CD4-positive, alpha-beta T cell treated with Interleukin-15 for 4 hours (primary cell): ENCODE data around the gene CKAP2L.

ENCODE experiments used
- DNase-seq: peaks from one replicate; pipeline ENCODE4 v3.0.0-alpha.2; 2020; ENCODE audit warnings: low spot score

Gene CKAP2L

GRCh38 chr2:112792419-112792818 is 28.0 kb upstream of the CKAP2L start:
- no peak for DNase-seq

DNA sequence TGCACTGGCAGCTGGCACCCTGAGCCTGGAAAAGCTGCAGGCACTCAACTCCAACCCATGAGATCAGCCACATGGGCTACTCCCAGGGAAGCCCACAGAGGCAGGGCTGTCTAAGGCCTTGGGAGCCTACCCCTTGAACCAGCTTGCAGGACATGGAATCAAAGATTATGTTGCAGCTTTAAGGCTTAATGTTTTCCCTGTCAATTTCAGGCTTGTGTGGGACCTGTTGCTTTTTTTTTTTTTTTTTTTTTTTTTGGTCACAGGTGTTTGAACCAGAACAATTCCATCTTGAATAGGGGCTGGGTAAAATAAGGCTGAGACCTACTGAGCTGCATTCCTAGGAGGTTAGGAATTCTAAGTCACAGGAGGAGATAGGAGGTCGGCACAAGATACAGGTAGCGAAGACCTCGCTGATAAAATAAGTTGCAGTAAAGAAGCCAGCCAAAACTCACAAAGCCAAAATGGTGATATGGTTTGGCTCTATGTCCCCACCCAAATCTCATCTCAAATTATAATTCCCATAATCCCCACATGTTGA is 27.4 kb upstream of the CKAP2L start:
- DNase-seq = no peak

- no peak for DNase-seq
Observed at GRCh38 chr2:112791019-112791418, 26.6 kb upstream of the CKAP2L start.

DNA sequence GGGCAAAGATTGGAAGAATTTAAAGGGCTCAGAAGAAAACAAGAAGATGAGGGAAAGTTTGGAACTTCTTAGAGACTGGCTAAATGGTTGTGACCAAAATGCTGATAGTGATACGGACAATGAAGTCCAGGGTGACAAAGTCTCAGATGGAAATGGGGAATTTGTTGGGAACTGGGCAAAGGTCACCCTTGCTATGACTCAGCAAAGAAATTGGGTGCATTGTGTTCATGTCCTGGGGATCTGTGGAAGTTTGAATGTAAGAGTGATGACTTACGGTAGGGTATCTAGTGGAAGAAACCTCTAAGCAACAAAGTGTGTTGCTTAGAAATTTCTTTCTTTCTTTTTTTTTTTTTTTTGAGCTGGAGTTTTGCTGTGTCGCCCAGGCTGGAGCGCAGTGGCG is 25.9 kb upstream of the CKAP2L start:
- no peak for DNase-seq

DNA sequence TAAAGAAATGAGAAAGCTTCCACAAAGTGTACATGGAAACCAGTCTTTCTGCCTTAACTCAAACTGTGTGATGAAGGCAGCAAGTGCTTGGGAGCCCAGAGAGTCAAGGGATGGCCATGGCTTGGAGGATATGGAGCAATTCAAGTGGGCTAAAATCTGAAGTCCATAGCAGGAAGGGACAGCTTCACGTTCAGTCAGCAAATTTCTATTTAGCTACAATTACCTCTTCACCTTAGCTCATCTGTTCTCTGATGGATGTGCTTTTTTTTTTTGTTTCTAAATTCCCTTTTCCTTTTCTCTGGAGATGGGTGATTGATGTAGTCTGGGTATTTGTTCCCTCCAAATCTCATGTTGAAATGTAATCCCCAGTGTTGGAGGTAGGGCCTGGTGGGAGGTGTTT is 24.8 kb upstream of the CKAP2L start:
- no peak for DNase-seq

DNA sequence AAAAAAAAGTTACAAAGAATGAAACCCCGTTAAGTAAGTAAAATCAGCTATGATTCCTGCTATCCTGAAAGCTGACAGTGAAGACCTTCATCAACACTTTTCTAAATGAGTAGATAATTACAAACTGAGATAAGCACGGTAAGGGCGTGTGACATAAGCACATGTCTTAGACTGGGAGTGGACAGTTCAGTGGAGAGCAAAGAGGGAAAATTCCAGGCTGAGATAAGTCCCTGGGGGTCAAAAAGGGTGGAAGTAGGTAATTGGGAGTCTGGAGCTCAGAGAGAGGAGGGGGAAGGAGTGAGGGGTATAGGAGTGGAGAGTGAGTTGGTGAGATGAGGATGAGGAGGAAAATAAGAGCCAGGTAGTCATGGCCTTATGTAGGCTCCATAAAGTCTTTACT is 24.2 kb upstream of the CKAP2L start:
- no peak for DNase-seq

- no peak for DNase-seq
Observed at GRCh38 chr2:112787729-112788393, 23.5 kb upstream of the CKAP2L start.

GRCh38 chr2:112787294-112787693 is 22.9 kb upstream of the CKAP2L start:
- no peak for DNase-seq

DNA sequence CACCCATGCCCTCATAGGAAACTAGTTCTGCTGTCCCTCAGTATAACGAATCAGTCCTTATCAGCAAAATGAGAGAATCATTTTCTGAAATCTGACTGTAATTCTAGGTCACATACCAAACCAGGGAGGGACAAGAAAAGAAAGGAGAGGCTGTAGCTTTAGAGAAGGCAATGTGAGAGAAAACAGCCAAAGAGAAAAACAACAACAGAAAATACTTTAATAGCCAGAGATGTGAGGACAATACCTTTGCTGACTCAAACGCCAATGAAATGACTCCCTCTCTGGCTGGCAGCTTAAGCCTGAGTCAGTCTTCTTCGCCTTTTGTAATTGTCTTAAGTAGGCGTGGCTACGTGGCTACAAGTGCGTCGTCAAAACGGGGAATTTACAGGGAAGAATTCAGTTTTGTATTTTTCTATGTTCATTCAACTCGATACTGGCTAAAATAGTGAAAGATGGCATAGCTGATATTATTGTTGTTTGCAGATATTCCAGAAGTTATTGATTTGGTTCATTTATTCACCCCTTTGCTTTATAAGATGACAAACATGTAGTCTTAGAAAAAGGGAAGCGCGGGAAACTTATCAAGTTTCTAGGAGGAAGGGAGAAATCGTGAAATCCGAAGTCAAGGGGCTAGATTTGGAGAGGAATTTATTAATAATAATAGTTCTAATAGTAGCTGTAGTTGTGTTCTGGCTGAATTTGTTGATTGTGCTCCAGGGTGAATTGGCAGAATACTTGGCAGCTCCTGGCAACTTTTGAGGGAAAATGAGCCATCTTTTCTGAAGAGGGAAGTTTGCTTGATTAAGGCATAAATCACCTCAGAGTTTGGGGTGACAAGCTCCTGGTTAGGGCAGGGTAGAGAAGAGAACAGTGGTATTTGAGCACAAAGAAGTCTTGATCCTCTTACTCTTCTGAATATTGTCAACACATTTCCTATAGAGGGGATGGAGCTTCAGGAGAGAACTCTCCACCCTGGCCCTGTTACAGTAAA is 20.1 kb upstream of the CKAP2L start, which contains the start of gene IL1A:
Gene IL1A, minus strand, starts transcription at position 295 of the 991 bp plus-strand sequence. CDS start 723 bp downstream, outside the sequence.
- no peak for DNase-seq

DNA sequence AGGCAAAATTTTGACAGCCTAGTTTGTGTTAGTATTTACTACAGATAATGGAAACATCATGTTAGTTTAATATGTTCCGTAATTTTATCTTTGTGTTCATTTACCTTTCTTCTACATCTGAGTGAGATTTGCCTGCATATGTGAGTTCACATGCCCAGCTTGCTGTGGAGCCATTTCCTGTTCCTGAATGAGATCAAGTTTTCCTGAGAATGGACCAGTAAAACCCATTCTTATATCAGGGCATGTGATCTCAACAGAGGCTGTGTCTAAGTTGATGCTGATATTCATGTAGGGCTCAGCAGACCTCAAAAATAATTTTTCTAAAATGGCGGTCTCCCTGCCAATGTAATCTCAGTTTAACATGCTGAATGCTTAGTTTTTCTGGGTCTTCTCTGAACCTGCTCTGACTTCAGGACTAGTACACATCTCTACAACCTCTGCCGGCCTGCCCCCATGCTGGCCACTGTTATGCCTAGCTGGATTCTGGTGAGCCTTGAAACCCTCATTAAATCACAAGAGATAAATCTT is 18.8 kb upstream of the CKAP2L start:
- DNase-seq = no peak

DNA sequence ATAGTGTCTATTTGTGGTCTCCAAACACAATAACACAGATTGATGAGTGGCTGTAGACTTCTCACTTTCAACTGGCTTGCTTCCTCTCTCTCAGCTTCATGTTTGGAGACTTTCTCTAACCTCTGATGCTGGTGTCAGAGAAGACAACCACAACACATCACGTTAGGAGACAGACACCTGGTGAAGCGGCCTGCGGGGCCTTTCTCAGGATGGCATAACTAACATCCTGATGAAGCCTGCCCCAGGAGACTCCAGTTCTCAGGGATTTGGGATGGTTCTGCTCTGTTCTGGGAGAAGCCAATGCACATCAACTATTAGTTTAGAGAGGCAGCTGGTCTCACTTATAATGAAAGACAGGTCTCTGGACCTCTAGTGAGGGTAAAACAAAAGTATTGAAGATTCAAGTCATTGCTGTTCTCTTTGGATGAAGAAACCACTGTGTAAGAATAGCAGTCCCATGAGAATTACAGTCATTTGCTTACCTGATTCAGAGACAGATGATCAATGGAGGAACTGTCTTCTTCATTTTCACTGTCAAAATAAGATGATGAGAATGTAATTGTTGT is 17.9 kb upstream of the CKAP2L start:
- DNase-seq = no peak

GRCh38 chr2:112779598-112779997 is 15.2 kb upstream of the CKAP2L start:
- DNase-seq = no peak

GRCh38 chr2:112777036-112777435 is 12.6 kb upstream of the CKAP2L start:
- DNase-seq = no peak

- no peak for DNase-seq
Observed at GRCh38 chr2:112776113-112776512, 11.7 kb upstream of the CKAP2L start.

DNA sequence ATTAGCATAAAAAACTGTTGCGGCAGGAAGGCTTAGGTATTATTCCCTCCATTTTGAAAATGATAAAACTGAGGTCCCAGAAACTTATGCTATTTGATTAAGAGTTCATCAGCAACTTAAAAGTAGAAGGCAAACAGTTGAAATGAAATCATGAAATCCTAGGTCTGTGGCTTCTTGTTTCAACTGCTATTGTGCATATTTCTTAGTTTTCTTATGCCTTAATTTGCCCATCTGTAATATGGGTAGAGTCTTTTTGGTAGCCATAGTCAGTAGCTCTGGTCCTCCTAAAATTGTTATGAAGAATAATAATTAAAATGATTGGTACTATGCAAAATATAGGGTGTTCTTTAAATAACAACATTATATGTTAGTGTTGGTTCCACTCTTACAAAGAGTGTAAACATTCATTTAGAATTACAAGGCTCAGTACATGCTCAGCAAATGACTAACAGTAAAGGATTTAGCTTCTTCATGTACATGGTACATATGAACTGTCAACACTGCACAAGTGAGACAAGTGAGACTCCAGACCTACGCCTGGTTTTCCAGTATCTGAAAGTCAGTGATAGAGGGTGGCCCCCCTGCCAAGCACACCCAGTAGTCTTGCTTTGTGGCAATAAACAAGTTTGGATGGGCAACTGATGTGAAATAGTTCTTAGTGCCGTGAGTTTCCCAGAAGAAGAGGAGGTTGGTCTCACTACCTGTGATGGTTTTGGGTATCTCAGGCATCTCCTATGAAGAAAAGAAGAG is 10.3 kb upstream of the CKAP2L start:
- DNase-seq = no peak

GRCh38 chr2:112773556-112773955 is 9.1 kb upstream of the CKAP2L start:
- no peak for DNase-seq

DNA sequence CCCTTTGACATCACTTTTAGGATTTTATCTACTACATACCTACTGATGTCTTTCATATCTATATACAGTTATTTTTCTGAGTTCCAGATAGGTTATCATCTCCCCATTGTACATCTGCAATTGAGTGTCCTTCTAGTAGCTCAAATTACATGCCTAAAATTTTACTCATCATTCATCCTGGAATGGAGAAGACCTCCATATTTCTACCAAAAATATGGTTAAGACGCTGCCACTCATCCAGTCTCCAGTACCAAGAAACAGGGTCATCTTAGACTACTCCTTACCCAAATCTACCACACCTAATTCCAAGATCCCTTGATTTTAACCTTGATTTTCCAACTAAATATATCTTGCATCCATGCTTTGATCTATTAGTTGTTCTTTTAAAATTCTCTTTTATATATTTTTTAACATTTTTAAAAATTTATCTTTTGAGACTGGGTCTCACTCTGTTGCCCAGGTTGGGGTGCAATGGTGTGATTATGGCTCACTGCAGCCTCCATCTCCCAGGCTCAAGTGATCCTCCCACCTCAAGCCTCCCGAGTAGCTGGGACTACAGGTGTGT is 8.6 kb upstream of the CKAP2L start:
- DNase-seq = no peak

DNA sequence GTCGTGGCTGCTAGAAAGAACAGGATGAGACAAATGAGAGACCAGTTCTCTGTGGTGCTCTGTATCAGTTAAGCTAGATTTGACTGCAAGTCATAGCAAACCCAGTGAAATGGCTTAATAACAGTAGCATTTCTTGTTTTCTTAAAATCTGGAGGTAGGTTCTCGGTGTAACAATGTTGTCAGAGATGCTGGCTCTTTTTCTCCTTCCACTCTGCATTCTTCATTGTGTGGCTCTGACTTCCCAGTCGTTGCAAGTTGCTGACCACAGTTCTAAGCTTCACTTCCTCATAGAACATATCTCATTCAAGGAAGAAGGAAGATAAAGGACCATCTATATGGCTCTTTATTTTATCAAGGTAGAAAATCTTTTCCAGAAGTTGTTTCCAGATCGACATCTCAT is 7.9 kb upstream of the CKAP2L start:
- no peak for DNase-seq

DNA sequence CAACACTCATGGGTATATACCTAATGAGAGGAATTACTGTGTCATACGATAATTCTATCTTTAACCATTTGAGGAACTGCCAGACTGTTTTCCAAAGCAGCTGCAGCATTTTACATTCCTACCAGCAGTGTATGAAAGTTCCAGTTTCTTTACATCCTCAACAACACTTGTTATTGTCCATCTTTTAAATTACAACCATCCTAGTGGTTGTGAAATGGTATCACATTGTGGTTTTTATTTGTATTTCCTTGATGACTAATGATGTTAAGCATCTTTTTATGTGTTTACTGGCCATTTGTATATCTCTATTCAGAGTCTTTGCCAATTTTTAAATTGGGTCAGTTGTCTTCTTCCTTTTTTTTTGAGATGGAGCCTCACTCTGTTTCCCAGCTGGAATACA is 4.0 kb upstream of the CKAP2L start:
- no peak for DNase-seq

GRCh38 chr2:112767693-112768330 is 3.4 kb upstream of the CKAP2L start:
- DNase-seq = no peak

DNA sequence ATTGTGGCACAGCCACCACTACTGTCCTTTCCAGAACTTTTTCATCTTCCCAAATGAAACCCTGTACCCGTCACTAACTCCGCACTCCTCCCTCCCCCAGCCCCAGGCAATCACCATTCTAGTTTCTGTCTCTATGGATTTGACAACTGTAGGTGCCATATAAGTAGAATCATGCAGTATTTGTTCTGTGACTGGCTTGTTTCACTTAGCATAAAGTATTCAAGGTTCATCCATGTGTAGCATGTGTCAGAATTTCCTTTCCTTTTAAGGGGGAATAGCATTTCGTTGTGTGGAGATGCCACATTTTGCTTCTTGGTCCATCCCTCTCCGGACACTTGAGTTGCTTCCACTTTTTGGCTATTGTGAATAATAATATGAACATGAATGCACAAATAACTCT is 842 bp upstream of the CKAP2L start:
- DNase-seq = no peak
